H1 (cell line): ENCODE data around the gene PEAK1.

Experiments
- EP300 ChIP-seq, 2 experiments: IDR thresholded peaks; 1 replicate in 1 of 2; 2 replicates in 1 of 2; pipeline ENCODE4 v1.6.1; 2011 to 2012; ENCODE audit warnings: low read depth in 2 of 2, low read length in 2 of 2, mild to moderate bottlenecking in 2 of 2, borderline replicate concordance in 1 of 2, inconsistent platforms in 1 of 2, moderate library complexity in 1 of 2
- EZH2 ChIP-seq: fragments of 200-600 bp; sonication (generic); IDR thresholded peaks from 2 replicates; pipeline ENCODE4 v1.7.1; 2012; ENCODE audit warnings: low read depth, mild to moderate bottlenecking, moderate library complexity, low read length, inconsistent platforms; ENCODE audit not compliant: severe bottlenecking
- KDM1A ChIP-seq: fragments of 200-600, 300-600 bp; sonication (generic); IDR thresholded peaks from 2 replicates; pipeline ENCODE4 v1.7.1; 2016; ENCODE audit warnings: mild to moderate bottlenecking, low read length, borderline replicate concordance
- POLR2A ChIP-seq, 2 experiments: IDR thresholded peaks; 1 replicate in 1 of 2; 2 replicates in 1 of 2; pipeline ENCODE4 v1.6.1; 2011; ENCODE audit warnings: low read depth in 2 of 2, low read length in 2 of 2, mild to moderate bottlenecking in 2 of 2; ENCODE audit errors: control extremely low read depth in 1 of 2
- RFX5 ChIP-seq: IDR thresholded peaks from 2 replicates; pipeline ENCODE4 v1.6.1; 2011; ENCODE audit warnings: low read depth, low read length, improper control_type of control experiment, borderline replicate concordance
- TEAD4 ChIP-seq: IDR thresholded peaks from 2 replicates; pipeline ENCODE4 v1.6.1; 2012; ENCODE audit warnings: low read depth, low read length, inconsistent platforms, mixed read lengths
- YY1 ChIP-seq: IDR thresholded peaks from 2 replicates; pipeline ENCODE4 v1.6.1; 2011; ENCODE audit warnings: low read depth, mild to moderate bottlenecking, low read length
- ZNF274 ChIP-seq: IDR thresholded peaks from 2 replicates; pipeline ENCODE4 v1.7.0; 2012; ENCODE audit warnings: low read length, borderline replicate concordance; ENCODE audit errors: extremely low read depth
- TF ChIP-seq, protein P1 (sequence below), 3 experiments: IDR thresholded peaks; 1 replicate in 2 of 3; 2 replicates in 1 of 3; pipeline versions ENCODE4 v1.5.1 to v1.6.1; 2011; ENCODE audit warnings: low read length in 3 of 3, mild to moderate bottlenecking in 3 of 3, inconsistent platforms in 2 of 3, low read depth in 1 of 3, moderate library complexity in 1 of 3; ENCODE audit not compliant: insufficient read depth in 1 of 3; ENCODE audit errors: control extremely low read depth in 1 of 3

DNA sequence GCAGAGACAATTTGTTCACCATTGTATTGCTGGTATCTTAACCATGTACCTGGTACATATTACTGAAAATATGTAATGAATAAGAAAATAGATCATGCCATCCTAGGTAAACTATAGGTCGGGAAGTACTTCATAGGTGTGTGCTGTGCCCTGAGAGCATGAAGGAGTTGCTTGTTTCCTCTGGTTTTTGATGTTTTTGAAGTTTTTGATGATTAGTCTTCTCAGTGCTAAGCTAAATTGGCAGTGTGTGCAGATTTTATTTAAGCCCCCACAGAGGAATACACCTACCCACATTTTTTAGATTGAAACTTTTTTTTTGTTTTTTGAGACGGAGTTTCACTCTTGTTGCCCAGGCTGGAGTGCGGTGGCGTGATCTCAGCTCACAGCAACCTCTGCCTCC is 17.4 kb upstream of the PEAK1 start:
- TF ChIP-seq, protein P1, sequence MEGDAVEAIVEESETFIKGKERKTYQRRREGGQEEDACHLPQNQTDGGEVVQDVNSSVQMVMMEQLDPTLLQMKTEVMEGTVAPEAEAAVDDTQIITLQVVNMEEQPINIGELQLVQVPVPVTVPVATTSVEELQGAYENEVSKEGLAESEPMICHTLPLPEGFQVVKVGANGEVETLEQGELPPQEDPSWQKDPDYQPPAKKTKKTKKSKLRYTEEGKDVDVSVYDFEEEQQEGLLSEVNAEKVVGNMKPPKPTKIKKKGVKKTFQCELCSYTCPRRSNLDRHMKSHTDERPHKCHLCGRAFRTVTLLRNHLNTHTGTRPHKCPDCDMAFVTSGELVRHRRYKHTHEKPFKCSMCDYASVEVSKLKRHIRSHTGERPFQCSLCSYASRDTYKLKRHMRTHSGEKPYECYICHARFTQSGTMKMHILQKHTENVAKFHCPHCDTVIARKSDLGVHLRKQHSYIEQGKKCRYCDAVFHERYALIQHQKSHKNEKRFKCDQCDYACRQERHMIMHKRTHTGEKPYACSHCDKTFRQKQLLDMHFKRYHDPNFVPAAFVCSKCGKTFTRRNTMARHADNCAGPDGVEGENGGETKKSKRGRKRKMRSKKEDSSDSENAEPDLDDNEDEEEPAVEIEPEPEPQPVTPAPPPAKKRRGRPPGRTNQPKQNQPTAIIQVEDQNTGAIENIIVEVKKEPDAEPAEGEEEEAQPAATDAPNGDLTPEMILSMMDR (IDR thresholded peaks at IDR 0.05; ENCODE audit: control extremely low read depth in 1 of 3, insufficient read depth in 1 of 3, low read depth in 1 of 3, low read length in 3 of 3), result no peak
- no peak for TF ChIP-seq YY1
- TF ChIP-seq KDM1A, result no peak
- TF ChIP-seq EZH2, result no peak
- TF ChIP-seq ZNF274, result no peak
- TF ChIP-seq POLR2A (IDR thresholded peaks at IDR 0.05; ENCODE audit: control extremely low read depth in 1 of 2, low read depth in 2 of 2, low read length in 2 of 2), result no peak
- TF ChIP-seq TEAD4, result no peak
- no peak for TF ChIP-seq RFX5
- TF ChIP-seq EP300 (IDR thresholded peaks at IDR 0.05; ENCODE audit: borderline replicate concordance in 1 of 2, low read depth in 2 of 2, low read length in 2 of 2), result no peak
